ENCODE results near the gene SPINT4.
"Not testable (repeated sequence)": the region's sequence is repeated elsewhere in the genome, so short reads cannot be mapped to it uniquely, and the experiment has no call there.

Gene SPINT4

GRCh38 chr20:45727044-45727443 lies 4.9 kb downstream of the SPINT4 start:
- Histone ChIP-seq H3K9me3 (ENCODE audit: control insufficient read depth in 1 of 2, low read length in 2 of 2) (peaks cover 4 to 5% of the 10 kb centered on the region in 2 donors), H3K4me3 (ENCODE audit: low read depth in 1 of 2, low read length in 2 of 2) (no peak overlapping the region), H3K27me3 (ENCODE audit: low read depth, low read length) (no peaks in the 10 kb centered on the region), H3K27ac (ENCODE audit: low read length) (no peak overlapping the region), H3K4me1 (ENCODE audit: control insufficient read depth in 1 of 2, insufficient read depth in 2 of 2, low read length in 2 of 2) (no peaks in the 10 kb centered on the region), H3K36me3 (ENCODE audit: control insufficient read depth in 1 of 2, insufficient read depth in 2 of 2, low read length in 2 of 2) (no peaks in the 10 kb centered on the region)

- Histone ChIP-seq H3K4me1 (ENCODE audit: control insufficient read depth in 1 of 2, insufficient read depth in 2 of 2, low read length in 2 of 2) (no peaks in the 10 kb centered on the region), H3K9me3 (ENCODE audit: control insufficient read depth in 1 of 2, low read length in 2 of 2) (peaks cover 4 to 8% of the 10 kb centered on the region in 2 donors), H3K27ac (ENCODE audit: low read length) (no peak overlapping the region), H3K4me3 (ENCODE audit: low read depth in 1 of 2, low read length in 2 of 2) (no peak overlapping the region), H3K36me3 (ENCODE audit: control insufficient read depth in 1 of 2, insufficient read depth in 2 of 2, low read length in 2 of 2) (no peaks in the 10 kb centered on the region), H3K27me3 (ENCODE audit: low read depth, low read length) (no peaks in the 10 kb centered on the region)
Measured at GRCh38 chr20:45732199-45732598, 10.1 kb downstream of the SPINT4 start.

GRCh38 chr20:45735552-45735951 lies 13.4 kb downstream of the SPINT4 start:
- H3K4me3 ChIP-seq (ENCODE audit: low read depth in 1 of 2, low read length in 2 of 2), result no peak overlapping the region
- peaks cover 4 to 8% of the 10 kb centered on the region in 2 donors for H3K9me3 ChIP-seq (ENCODE audit: control insufficient read depth in 1 of 2, low read length in 2 of 2)
- H3K36me3 ChIP-seq (ENCODE audit: control insufficient read depth in 1 of 2, insufficient read depth in 2 of 2, low read length in 2 of 2), result no peaks in the 10 kb centered on the region
- H3K4me1 ChIP-seq (ENCODE audit: control insufficient read depth in 1 of 2, insufficient read depth in 2 of 2, low read length in 2 of 2), result no peaks in the 10 kb centered on the region
- no peaks in the 10 kb centered on the region for H3K27me3 ChIP-seq (ENCODE audit: low read depth, low read length)
- no peak overlapping the region for H3K27ac ChIP-seq (ENCODE audit: low read length)

GRCh38 chr20:45735988-45736387 lies 13.8 kb downstream of the SPINT4 start:
- Histone ChIP-seq H3K27ac (ENCODE audit: low read length) (no peak overlapping the region), H3K4me3 (ENCODE audit: low read depth in 1 of 2, low read length in 2 of 2) (no peak overlapping the region), H3K9me3 (ENCODE audit: control insufficient read depth in 1 of 2, low read length in 2 of 2) (peaks cover 4 to 8% of the 10 kb centered on the region in 2 donors), H3K27me3 (ENCODE audit: low read depth, low read length) (no peaks in the 10 kb centered on the region), H3K4me1 (ENCODE audit: control insufficient read depth in 1 of 2, insufficient read depth in 2 of 2, low read length in 2 of 2) (no peaks in the 10 kb centered on the region), H3K36me3 (ENCODE audit: control insufficient read depth in 1 of 2, insufficient read depth in 2 of 2, low read length in 2 of 2) (no peaks in the 10 kb centered on the region)

- Histone ChIP-seq H3K9me3 (ENCODE audit: control insufficient read depth in 1 of 2, low read length in 2 of 2) (no peaks in the 10 kb centered on the region), H3K27me3 (ENCODE audit: low read depth, low read length) (no peaks in the 10 kb centered on the region), H3K4me3 (ENCODE audit: low read depth in 1 of 2, low read length in 2 of 2) (no peak overlapping the region), H3K4me1 (ENCODE audit: control insufficient read depth in 1 of 2, insufficient read depth in 2 of 2, low read length in 2 of 2) (no peaks in the 10 kb centered on the region), H3K36me3 (ENCODE audit: control insufficient read depth in 1 of 2, insufficient read depth in 2 of 2, low read length in 2 of 2) (no peaks in the 10 kb centered on the region), H3K27ac (ENCODE audit: low read length) (no peak overlapping the region)
Measured at GRCh38 chr20:45742596-45742995, 20.4 kb downstream of the SPINT4 start.

- H3K36me3 ChIP-seq (ENCODE audit: control insufficient read depth in 1 of 2, insufficient read depth in 2 of 2, low read length in 2 of 2), result no peaks in the 10 kb centered on the region
- no peak overlapping the region for H3K4me3 ChIP-seq (ENCODE audit: low read depth in 1 of 2, low read length in 2 of 2)
- H3K27ac ChIP-seq (ENCODE audit: low read length), result no peak overlapping the region
- no peaks in the 10 kb centered on the region for H3K9me3 ChIP-seq (ENCODE audit: control insufficient read depth in 1 of 2, low read length in 2 of 2)
- no peaks in the 10 kb centered on the region for H3K4me1 ChIP-seq (ENCODE audit: control insufficient read depth in 1 of 2, insufficient read depth in 2 of 2, low read length in 2 of 2)
- no peaks in the 10 kb centered on the region for H3K27me3 ChIP-seq (ENCODE audit: low read depth, low read length)
Measured at GRCh38 chr20:45745015-45745414, 22.9 kb downstream of the SPINT4 start.

- H3K27me3 ChIP-seq (ENCODE audit: low read depth, low read length), result no peaks in the 10 kb centered on the region
- no peaks in the 10 kb centered on the region for H3K36me3 ChIP-seq (ENCODE audit: control insufficient read depth in 1 of 2, insufficient read depth in 2 of 2, low read length in 2 of 2)
Measured at GRCh38 chr20:45751721-45752120, 29.6 kb downstream of the SPINT4 start.

GRCh38 chr20:45752746-45753145 lies 30.6 kb downstream of the SPINT4 start:
- Histone ChIP-seq H3K27me3 (ENCODE audit: low read depth, low read length) (no peaks in the 10 kb centered on the region), H3K36me3 (ENCODE audit: control insufficient read depth in 1 of 2, insufficient read depth in 2 of 2, low read length in 2 of 2) (no peaks in the 10 kb centered on the region), H3K4me3 (ENCODE audit: low read depth in 1 of 2, low read length in 2 of 2) (no peak overlapping the region), H3K27ac (ENCODE audit: low read length) (no peak overlapping the region), H3K9me3 (ENCODE audit: control insufficient read depth in 1 of 2, low read length in 2 of 2) (no peaks in the 10 kb centered on the region), H3K4me1 (ENCODE audit: control insufficient read depth in 1 of 2, insufficient read depth in 2 of 2, low read length in 2 of 2) (no peaks in the 10 kb centered on the region)

More at GRCh38 chr20:45751721-45752120, 29.6 kb downstream of the SPINT4 start:
- no peak overlapping the region for H3K27ac ChIP-seq (ENCODE audit: low read length)
- H3K9me3 ChIP-seq (ENCODE audit: control insufficient read depth in 1 of 2, low read length in 2 of 2), result no peaks in the 10 kb centered on the region
- no peak overlapping the region for H3K4me3 ChIP-seq (ENCODE audit: low read depth in 1 of 2, low read length in 2 of 2)
- no peaks in the 10 kb centered on the region for H3K4me1 ChIP-seq (ENCODE audit: control insufficient read depth in 1 of 2, insufficient read depth in 2 of 2, low read length in 2 of 2)

GRCh38 chr20:45758096-45758495 lies 35.9 kb downstream of the SPINT4 start:
- no peaks in the 10 kb centered on the region for H3K36me3 ChIP-seq (ENCODE audit: control insufficient read depth in 1 of 2, insufficient read depth in 2 of 2, low read length in 2 of 2)
- H3K9me3 ChIP-seq (ENCODE audit: control insufficient read depth in 1 of 2, low read length in 2 of 2), result no peaks in the 10 kb centered on the region
- no peaks in the 10 kb centered on the region for H3K4me1 ChIP-seq (ENCODE audit: control insufficient read depth in 1 of 2, insufficient read depth in 2 of 2, low read length in 2 of 2)
- no peak overlapping the region for H3K4me3 ChIP-seq (ENCODE audit: low read depth in 1 of 2, low read length in 2 of 2)
- H3K27ac ChIP-seq (ENCODE audit: low read length), result no peak overlapping the region
- no peaks in the 10 kb centered on the region for H3K27me3 ChIP-seq (ENCODE audit: low read depth, low read length)

GRCh38 chr20:45759921-45760320 lies 37.8 kb downstream of the SPINT4 start:
- not testable (repeated sequence) for H3K27me3 ChIP-seq (ENCODE audit: low read depth, low read length); H3K9me3 ChIP-seq (ENCODE audit: control insufficient read depth in 1 of 2, low read length in 2 of 2); H3K4me1 ChIP-seq (ENCODE audit: control insufficient read depth in 1 of 2, insufficient read depth in 2 of 2, low read length in 2 of 2); H3K27ac ChIP-seq (ENCODE audit: low read length); H3K36me3 ChIP-seq (ENCODE audit: control insufficient read depth in 1 of 2, insufficient read depth in 2 of 2, low read length in 2 of 2); H3K4me3 ChIP-seq (ENCODE audit: low read depth in 1 of 2, low read length in 2 of 2)

- H3K27ac ChIP-seq (ENCODE audit: low read length); H3K4me3 ChIP-seq (ENCODE audit: low read depth in 1 of 2, low read length in 2 of 2); H3K4me1 ChIP-seq (ENCODE audit: control insufficient read depth in 1 of 2, insufficient read depth in 2 of 2, low read length in 2 of 2); H3K9me3 ChIP-seq (ENCODE audit: control insufficient read depth in 1 of 2, low read length in 2 of 2); H3K36me3 ChIP-seq (ENCODE audit: control insufficient read depth in 1 of 2, insufficient read depth in 2 of 2, low read length in 2 of 2); H3K27me3 ChIP-seq (ENCODE audit: low read depth, low read length): not testable (repeated sequence)
Measured at GRCh38 chr20:45761966-45762365, 39.8 kb downstream of the SPINT4 start.

GRCh38 chr20:45764618-45765282 lies 42.6 kb downstream of the SPINT4 start:
- H3K36me3 ChIP-seq (ENCODE audit: control insufficient read depth in 1 of 2, insufficient read depth in 2 of 2, low read length in 2 of 2); H3K4me3 ChIP-seq (ENCODE audit: low read depth in 1 of 2, low read length in 2 of 2); H3K27me3 ChIP-seq (ENCODE audit: low read depth, low read length); H3K27ac ChIP-seq (ENCODE audit: low read length); H3K4me1 ChIP-seq (ENCODE audit: control insufficient read depth in 1 of 2, insufficient read depth in 2 of 2, low read length in 2 of 2); H3K9me3 ChIP-seq (ENCODE audit: control insufficient read depth in 1 of 2, low read length in 2 of 2): not testable (repeated sequence)
